Gastroesophageal sphincter (tissue), 4 donors: ENCODE data around the gene IL36B. TPM values are rescaled to one million over a fixed set of nuclear protein-coding genes. Genes with fewer than 3 reads are reported as not detected.

Experiments
- ATAC-seq: fragments of 150-250 bp; one replicate; pipeline ENCODE4 v1.9.1; 2016; ENCODE audit warnings: mild to moderate bottlenecking, moderate library complexity
- H3K27ac ChIP-seq, 4 donors: fragments of 200-600 bp; sonication (generic) in 3 of 4; 1 replicate in 3 of 4; 2 replicates in 1 of 4; pipeline ENCODE4 v1.5.1; 2016 to 2019
- H3K27me3 ChIP-seq: fragments of 200-600 bp; sonication (generic); one replicate; pipeline ENCODE4 v1.5.1; 2019
- H3K36me3 ChIP-seq, 2 donors: fragments of 200-600 bp; sonication (generic); one replicate each; pipeline ENCODE4 v1.5.1; 2019; ENCODE audit warnings: control low read depth in 1 of 2
- H3K4me1 ChIP-seq, 3 donors: fragments of 200-600 bp; sonication (generic); 1 replicate in 2 of 3; 2 replicates in 1 of 3; pipeline ENCODE4 v1.5.1; 2016 to 2019; ENCODE audit warnings: control low read depth in 2 of 3
- H3K4me3 ChIP-seq, 2 donors: fragments of 200-600 bp; sonication (generic); one replicate each; pipeline ENCODE4 v1.5.1; 2019; ENCODE audit warnings: mild to moderate bottlenecking in 1 of 2, moderate library complexity in 1 of 2
- H3K9me3 ChIP-seq, 3 donors: fragments of 200-600 bp; sonication (generic); one replicate each; pipeline ENCODE4 v1.5.1; 2017 to 2019; ENCODE audit warnings: control low read depth in 2 of 3
- CTCF ChIP-seq, 4 experiments: fragments of 200-600 bp in 2 of 4; fragments of 450-650 bp in 2 of 4; sonication (generic) in 1 of 4; IDR thresholded peaks; one replicate each; pipeline ENCODE4 v1.5.1; 2017 to 2019; ENCODE audit warnings: antibody characterized with exemption in 4 of 4, mild to moderate bottlenecking in 2 of 4, moderate library complexity in 2 of 4
- EP300 ChIP-seq: sonication (generic); formaldehyde crosslinking; IDR thresholded peaks from one replicate; pipeline ENCODE4 v1.6.1; 2017; ENCODE audit warnings: antibody characterized with exemption, mild to moderate bottlenecking
- POLR2A ChIP-seq, 2 donors: fragments of 450-650 bp; IDR thresholded peaks; one replicate each; pipeline ENCODE4 v1.6.1; 2017; ENCODE audit warnings: antibody characterized with exemption in 2 of 2, mild to moderate bottlenecking in 2 of 2, moderate library complexity in 1 of 2
- POLR2AphosphoS5 ChIP-seq: sonication (generic); formaldehyde crosslinking; IDR thresholded peaks from one replicate; pipeline ENCODE4 v1.6.1; 2017; ENCODE audit warnings: antibody characterized with exemption
- WGBS, 2 donors: methylation state at CpG; one replicate each; pipeline ENCODE4 v1.1.5; 2018; ENCODE audit warnings: low coverage in 1 of 2; 5-methylcytosine and 5-hydroxymethylcytosine counted together
- total RNA-seq, 4 donors: library from RNA; depleted of rRNA; stranded (reverse); fragments of >200 nt; gene quantifications; one replicate each; pipeline ENCODE4 v1.1.0, GENCODE V29; 2016

IL36B gene
- total RNA-seq, 4 donors from 2014 or later = not detected

GRCh38 chr2:112996635-112997034 lies 56.0 kb downstream of the IL36B start:
- Histone ChIP-seq H3K27me3 (no peaks in the 10 kb centered on the region), H3K9me3 (peaks cover 0 to 36% (median 0%) of the 10 kb centered on the region in 3 donors), H3K27ac (no peak overlapping the region), H3K4me3 (no peak overlapping the region), H3K4me1 (no peaks in the 10 kb centered on the region), H3K36me3 (no peaks in the 10 kb centered on the region)
- no peak for TF ChIP-seq EP300
- no peak for ATAC-seq
- 46 to 80% methylated on average over 3 to 6 of the region's 6 CpGs for WGBS, 2 donors

- Histone ChIP-seq H3K4me3 (no peak overlapping the region), H3K9me3 (peaks cover 0 to 25% (median 0%) of the 10 kb centered on the region in 3 donors), H3K36me3 (no peaks in the 10 kb centered on the region), H3K27me3 (no peaks in the 10 kb centered on the region), H3K4me1 (no peaks in the 10 kb centered on the region), H3K27ac (no peak overlapping the region)
- 82 to 84% methylated on average over 10 to 14 of the region's 14 CpGs for WGBS, 2 donors
- no peak for TF ChIP-seq POLR2AphosphoS5
- TF ChIP-seq POLR2A (IDR thresholded peaks at IDR 0.05) = no peak
- TF ChIP-seq EP300 = no peak
- TF ChIP-seq CTCF (IDR thresholded peaks at IDR 0.05) = no peak
- ATAC-seq = no peak
Measured at GRCh38 chr2:112995346-112995920, 57.2 kb downstream of the IL36B start.

- 100% methylated on average over 1 of the region's 2 CpGs for WGBS, 2 donors
- TF ChIP-seq EP300 = no peak
- TF ChIP-seq POLR2A (IDR thresholded peaks at IDR 0.05) = no peak
- no peak for TF ChIP-seq POLR2AphosphoS5
- TF ChIP-seq CTCF (IDR thresholded peaks at IDR 0.05) = no peak
- H3K27ac ChIP-seq = no peak overlapping the region
- H3K9me3 ChIP-seq = peaks cover 0 to 22% (median 0%) of the 10 kb centered on the region in 3 donors
- no peak for ATAC-seq
- H3K27me3 ChIP-seq = no peaks in the 10 kb centered on the region
- H3K36me3 ChIP-seq = no peaks in the 10 kb centered on the region
- H3K4me3 ChIP-seq = no peak overlapping the region
- no peaks in the 10 kb centered on the region for H3K4me1 ChIP-seq
Measured at GRCh38 chr2:112994648-112995047, 58.0 kb downstream of the IL36B start.

GRCh38 chr2:112993831-112994230 lies 58.8 kb downstream of the IL36B start:
- Histone ChIP-seq H3K27ac (no peak overlapping the region), H3K36me3 (no peaks in the 10 kb centered on the region), H3K27me3 (no peaks in the 10 kb centered on the region), H3K9me3 (peaks cover 0 to 30% (median 0%) of the 10 kb centered on the region in 3 donors), H3K4me3 (no peak overlapping the region), H3K4me1 (no peaks in the 10 kb centered on the region)
- TF ChIP-seq POLR2A (IDR thresholded peaks at IDR 0.05) (no peak), EP300 (no peak)
- ATAC-seq = no peak

GRCh38 chr2:112989611-112990010 lies 63.1 kb downstream of the IL36B start:
- Histone ChIP-seq H3K9me3 (peaks cover 0 to 32% (median 0%) of the 10 kb centered on the region in 3 donors), H3K4me3 (no peak overlapping the region), H3K36me3 (no peaks in the 10 kb centered on the region), H3K27me3 (no peaks in the 10 kb centered on the region), H3K4me1 (no peaks in the 10 kb centered on the region), H3K27ac (no peak overlapping the region)
- 72 to 80% methylated on average over 3 of the region's 3 CpGs for WGBS, 2 donors
- TF ChIP-seq POLR2A (IDR thresholded peaks at IDR 0.05) (no peak), CTCF (IDR thresholded peaks at IDR 0.05) (no peak), POLR2AphosphoS5 (no peak), EP300 (no peak)
- no peak for ATAC-seq

- Histone ChIP-seq H3K27me3 (no peaks in the 10 kb centered on the region), H3K36me3 (no peaks in the 10 kb centered on the region), H3K27ac (no peak overlapping the region), H3K9me3 (peaks cover 0 to 14% (median 0%) of the 10 kb centered on the region in 3 donors), H3K4me1 (no peaks in the 10 kb centered on the region), H3K4me3 (no peak overlapping the region)
- no peak for TF ChIP-seq POLR2A (IDR thresholded peaks at IDR 0.05)
- no peak for TF ChIP-seq CTCF (IDR thresholded peaks at IDR 0.05)
- no peak for TF ChIP-seq EP300
- no peak for TF ChIP-seq POLR2AphosphoS5
- no peak for ATAC-seq
- 81 to 96% methylated on average over 5 of the region's 5 CpGs for WGBS, 2 donors
Measured at GRCh38 chr2:112985090-112985489, 67.6 kb downstream of the IL36B start.
